GM13976 (cell line): Measurements from ENCODE around the gene PYROXD2.

ENCODE experiments used
- DNase-seq: peaks from one replicate; pipeline ENCODE4 v3.0.0; 2012; ENCODE audit warnings: low spot score
- CTCF ChIP-seq: IDR thresholded peaks from 2 replicates; pipeline ENCODE4 v1.5.1; 2012; ENCODE audit warnings: borderline replicate concordance, mild to moderate bottlenecking; ENCODE audit not compliant: insufficient read depth; ENCODE audit errors: extremely low read depth, missing control alignments, control extremely low read depth
- in situ Hi-C: fragments of 300-500 bp; cut with MboI; formaldehyde crosslinking; loops from one replicate; pipeline ENCODE4 v1.12.0; 2022; ENCODE audit warnings: low sequenced_read_pairs, mixed read lengths, inconsistent platforms; ENCODE audit not compliant: unreplicated experiment

The PYROXD2 gene

GRCh38 chr10:98396096-98397063 is 18.6 kb downstream of the PYROXD2 start:
- in situ Hi-C loops, result no loop called here
- no peak for DNase-seq

GRCh38 chr10:98394851-98395440 is 20.0 kb downstream of the PYROXD2 start:
- in situ Hi-C loops, result no loop called here
- DNase-seq, result no peak

More at GRCh38 chr10:98396096-98397063, 18.6 kb downstream of the PYROXD2 start:
- TF ChIP-seq CTCF, result no peak

GRCh38 chr10:98391578-98391991 is 23.4 kb downstream of the PYROXD2 start:
- in situ Hi-C loops, result no loop called here
- DNase-seq, result no peak
- TF ChIP-seq CTCF, result no peak

More at GRCh38 chr10:98394851-98395440, 20.0 kb downstream of the PYROXD2 start:
- TF ChIP-seq CTCF, result no peak

- DNase-seq, result no peak
- TF ChIP-seq CTCF, result no peak
- in situ Hi-C loops, result no loop called here
Observed at GRCh38 chr10:98391065-98391464, 23.9 kb downstream of the PYROXD2 start.

- no peak for DNase-seq
- TF ChIP-seq CTCF, result no peak
- in situ Hi-C loops, result no loop called here
Observed at GRCh38 chr10:98390406-98390805, 24.6 kb downstream of the PYROXD2 start.

- TF ChIP-seq CTCF, result no peak
- in situ Hi-C loops, result no loop called here
- no peak for DNase-seq
Observed at GRCh38 chr10:98389398-98389797, 25.6 kb downstream of the PYROXD2 start.
